ENCODE measurements around the gene MFN1. TPM values are rescaled to one million over a fixed set of nuclear protein-coding genes. Genes with fewer than 3 reads are reported as not detected.
A peak's percentile ranks its signal among the peaks of the same experiment; 100 is the strongest.

MFN1 gene
- total and polyA plus RNA-seq, 4 donors = 54.2 to 81.3 (median 56.3) TPM

DNA sequence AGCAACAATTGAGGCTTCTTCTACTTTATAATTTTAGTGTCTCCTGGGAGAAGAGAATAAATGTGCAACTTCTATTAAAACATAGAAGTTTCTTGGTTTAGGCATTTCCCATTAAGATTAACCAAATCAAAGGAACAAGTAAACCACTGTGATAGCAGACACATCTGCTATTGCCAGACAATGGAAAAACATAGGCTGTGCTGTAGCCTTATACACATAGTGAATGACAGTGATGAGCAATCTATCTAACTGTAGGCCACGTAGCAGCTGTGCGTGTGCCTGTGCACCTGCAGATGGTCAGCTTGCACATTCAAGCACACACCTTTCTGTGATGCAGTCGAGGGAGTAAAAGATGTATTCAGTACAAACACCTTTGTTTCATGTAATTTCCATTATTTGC, 71.1 kb downstream of the MFN1 start:
- DNase-seq (ENCODE audit: low read depth in 4 of 6, low spot score in 6 of 6) = no peak
- no peaks in the 10 kb centered on the region for H3K27me3 ChIP-seq (ENCODE audit: control insufficient read depth, insufficient read depth, low read length)
- no peak overlapping the region for H3K4me3 ChIP-seq (ENCODE audit: low read depth, low read length)
- no peaks in the 10 kb centered on the region for H3K4me1 ChIP-seq (ENCODE audit: control insufficient read depth, insufficient read depth, low read length)
- no peak overlapping the region for H3K27ac ChIP-seq (ENCODE audit: low read depth, low read length)
- whole genome bisulfite sequencing (ENCODE audit: insufficient coverage) = 100% methylated on average over 2 of the region's 3 CpGs
- H3K9me3 ChIP-seq (ENCODE audit: control insufficient read depth, insufficient read depth, low read length) = no peaks in the 10 kb centered on the region
- H3K36me3 ChIP-seq (ENCODE audit: control insufficient read depth, insufficient read depth, low read length) = peaks cover 2% of the 10 kb centered on the region

DNA sequence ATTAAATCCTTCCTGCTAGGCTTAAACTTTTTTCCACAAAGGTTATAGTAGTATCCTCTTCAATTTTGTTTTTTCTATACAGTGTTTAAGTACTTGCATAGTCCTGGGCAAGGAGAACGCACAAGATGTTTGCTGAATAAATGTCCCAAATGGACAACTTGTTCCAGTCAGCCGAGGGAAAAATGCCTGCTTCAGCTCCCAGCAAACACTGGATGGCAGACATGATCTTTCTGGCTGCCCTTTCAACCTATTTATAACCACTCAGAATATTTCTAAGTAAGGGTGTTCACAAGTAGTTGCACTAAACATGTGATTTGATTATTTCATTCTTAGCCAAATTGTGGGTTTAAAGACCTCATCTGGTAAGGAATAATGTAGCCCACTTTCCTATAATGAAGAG, 74.0 kb downstream of the MFN1 start:
- Histone ChIP-seq H3K27me3 (ENCODE audit: control insufficient read depth, insufficient read depth, low read length) (no peaks in the 10 kb centered on the region), H3K27ac (ENCODE audit: low read depth, low read length) (no peak overlapping the region), H3K4me3 (ENCODE audit: low read depth, low read length) (no peak overlapping the region), H3K4me1 (ENCODE audit: control insufficient read depth, insufficient read depth, low read length) (no peaks in the 10 kb centered on the region), H3K36me3 (ENCODE audit: control insufficient read depth, insufficient read depth, low read length) (peaks cover 9% of the 10 kb centered on the region), H3K9me3 (ENCODE audit: control insufficient read depth, insufficient read depth, low read length) (no peaks in the 10 kb centered on the region)
- peak in 3 of 6 donors; percentile 22 to 69 (median 64) for DNase-seq (ENCODE audit: low read depth in 4 of 6, low spot score in 6 of 6)
- 33% methylated on average over 1 of the region's 2 CpGs for WGBS (ENCODE audit: insufficient coverage)

DNA sequence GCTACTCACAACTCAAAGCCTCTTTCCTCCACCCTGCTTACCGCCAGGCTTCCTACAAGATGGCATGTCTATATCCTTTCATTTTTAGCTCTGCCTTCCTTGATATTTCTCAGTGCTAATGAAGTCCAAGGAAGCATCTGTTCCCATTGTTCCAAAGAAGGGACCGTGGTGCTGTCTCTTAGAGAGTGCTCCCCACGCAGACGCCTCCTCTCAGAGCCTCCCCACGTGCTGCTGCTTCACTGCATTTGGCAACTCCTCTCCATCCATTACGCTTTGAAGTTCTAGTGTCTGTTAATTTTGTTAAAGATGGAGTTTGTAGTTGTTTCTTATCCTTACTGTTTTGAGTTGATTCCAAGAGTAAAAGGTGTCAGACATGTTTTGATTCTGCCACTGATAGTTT, 77.6 kb downstream of the MFN1 start:
- no peak overlapping the region for H3K4me3 ChIP-seq (ENCODE audit: low read depth, low read length)
- no peaks in the 10 kb centered on the region for H3K27me3 ChIP-seq (ENCODE audit: control insufficient read depth, insufficient read depth, low read length)
- DNase-seq (ENCODE audit: low read depth in 4 of 6, low spot score in 6 of 6) = no peak
- 88% methylated on average over 2 of the region's 6 CpGs for WGBS (ENCODE audit: insufficient coverage)
- no peak overlapping the region for H3K27ac ChIP-seq (ENCODE audit: low read depth, low read length)
- peaks cover 9% of the 10 kb centered on the region for H3K36me3 ChIP-seq (ENCODE audit: control insufficient read depth, insufficient read depth, low read length)
- no peaks in the 10 kb centered on the region for H3K9me3 ChIP-seq (ENCODE audit: control insufficient read depth, insufficient read depth, low read length)
- H3K4me1 ChIP-seq (ENCODE audit: control insufficient read depth, insufficient read depth, low read length) = no peaks in the 10 kb centered on the region

DNA sequence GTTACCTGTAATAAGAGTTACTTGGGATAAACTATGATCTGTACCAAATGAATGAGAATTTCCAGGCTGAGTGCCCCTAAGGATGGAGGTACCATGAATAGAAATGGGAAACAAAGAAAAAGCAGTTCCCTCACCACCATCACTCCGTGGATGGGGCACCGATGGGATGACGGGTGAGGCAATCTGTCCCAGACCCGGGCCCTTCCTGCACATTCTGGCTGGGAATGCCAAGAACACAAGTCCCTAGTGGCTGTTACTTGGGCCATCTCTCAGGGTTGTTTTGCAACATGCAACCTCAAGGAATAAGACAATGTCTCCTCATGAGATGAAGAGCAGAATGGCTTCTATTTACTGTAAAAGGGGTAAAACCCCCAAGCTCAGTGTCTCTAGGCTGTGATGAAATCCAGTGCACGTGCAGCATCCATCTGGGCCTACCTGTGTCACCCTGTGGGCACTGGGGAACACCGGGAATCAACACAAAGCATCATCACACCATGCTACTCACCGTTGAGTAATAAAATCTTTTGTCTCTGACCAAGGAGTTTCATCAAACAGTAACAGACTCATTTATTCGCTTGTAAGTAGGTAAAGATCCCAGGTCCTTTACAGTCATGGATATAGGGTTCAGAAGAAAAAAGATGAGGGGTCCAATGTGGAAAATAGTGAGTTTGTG, 81.5 kb downstream of the MFN1 start:
- peaks cover 4% of the 10 kb centered on the region for H3K4me1 ChIP-seq (ENCODE audit: control insufficient read depth, insufficient read depth, low read length)
- H3K27me3 ChIP-seq (ENCODE audit: control insufficient read depth, insufficient read depth, low read length) = no peaks in the 10 kb centered on the region
- DNase-seq (ENCODE audit: low read depth in 4 of 6, low spot score in 6 of 6) = no peak
- peaks cover 5% of the 10 kb centered on the region for H3K36me3 ChIP-seq (ENCODE audit: control insufficient read depth, insufficient read depth, low read length)
- 79% methylated on average over 4 of the region's 8 CpGs for WGBS (ENCODE audit: insufficient coverage)
- H3K9me3 ChIP-seq (ENCODE audit: control insufficient read depth, insufficient read depth, low read length) = no peaks in the 10 kb centered on the region
- no peak overlapping the region for H3K4me3 ChIP-seq (ENCODE audit: low read depth, low read length)
- no peak overlapping the region for H3K27ac ChIP-seq (ENCODE audit: low read depth, low read length)

- no CpG with 5 or more reads among the region's 2 CpGs for WGBS (ENCODE audit: insufficient coverage)
- H3K4me1 ChIP-seq (ENCODE audit: control insufficient read depth, insufficient read depth, low read length) = peaks cover 10% of the 10 kb centered on the region
Measured at GRCh38 chr3:179430277-179430870, 82.9 kb downstream of the MFN1 start.

DNA sequence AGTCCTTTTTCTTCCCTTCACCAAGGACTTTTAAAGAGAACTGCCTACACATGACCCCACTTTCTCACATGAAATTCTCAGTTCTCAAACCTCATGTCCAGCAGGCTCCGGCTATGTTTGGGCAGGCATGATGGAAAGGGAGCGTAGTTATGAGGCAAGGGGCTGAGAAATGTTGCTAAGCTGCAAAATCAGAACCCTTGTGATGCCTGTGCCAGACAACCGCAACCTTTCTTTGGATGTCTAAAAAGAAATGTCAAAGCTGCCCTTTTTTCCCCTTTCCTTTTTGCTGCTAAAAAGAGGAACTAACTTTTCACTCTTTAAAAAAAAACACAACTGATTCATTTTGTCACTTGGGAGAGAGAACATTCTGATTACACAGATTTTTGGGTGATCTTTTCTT, 84.5 kb downstream of the MFN1 start:
- Histone ChIP-seq H3K27ac (ENCODE audit: low read depth, low read length) (peak overlapping the region; percentile 45), H3K4me3 (ENCODE audit: low read depth, low read length) (no peak overlapping the region), H3K4me1 (ENCODE audit: control insufficient read depth, insufficient read depth, low read length) (peaks cover 14% of the 10 kb centered on the region), H3K27me3 (ENCODE audit: control insufficient read depth, insufficient read depth, low read length) (no peaks in the 10 kb centered on the region), H3K36me3 (ENCODE audit: control insufficient read depth, insufficient read depth, low read length) (no peaks in the 10 kb centered on the region), H3K9me3 (ENCODE audit: control insufficient read depth, insufficient read depth, low read length) (no peaks in the 10 kb centered on the region)
- no CpG with 5 or more reads among the region's 3 CpGs for WGBS (ENCODE audit: insufficient coverage)
- peak in 2 of 6 donors; percentile 26 to 44 for DNase-seq (ENCODE audit: low read depth in 4 of 6, low spot score in 6 of 6)

More at GRCh38 chr3:179430277-179430870, 82.9 kb downstream of the MFN1 start:
- H3K27ac ChIP-seq (ENCODE audit: low read depth, low read length) = no peak overlapping the region
- DNase-seq (ENCODE audit: low read depth in 4 of 6, low spot score in 6 of 6) = no peak
- H3K9me3 ChIP-seq (ENCODE audit: control insufficient read depth, insufficient read depth, low read length) = no peaks in the 10 kb centered on the region
- H3K4me3 ChIP-seq (ENCODE audit: low read depth, low read length) = no peak overlapping the region
- no peaks in the 10 kb centered on the region for H3K27me3 ChIP-seq (ENCODE audit: control insufficient read depth, insufficient read depth, low read length)
- H3K36me3 ChIP-seq (ENCODE audit: control insufficient read depth, insufficient read depth, low read length) = no peaks in the 10 kb centered on the region

GRCh38 chr3:179432451-179432850, 84.9 kb downstream of the MFN1 start:
- no peak for DNase-seq (ENCODE audit: low read depth in 4 of 6, low spot score in 6 of 6)
- Histone ChIP-seq H3K4me1 (ENCODE audit: control insufficient read depth, insufficient read depth, low read length) (peaks cover 17% of the 10 kb centered on the region), H3K4me3 (ENCODE audit: low read depth, low read length) (no peak overlapping the region), H3K9me3 (ENCODE audit: control insufficient read depth, insufficient read depth, low read length) (no peaks in the 10 kb centered on the region), H3K27me3 (ENCODE audit: control insufficient read depth, insufficient read depth, low read length) (no peaks in the 10 kb centered on the region), H3K36me3 (ENCODE audit: control insufficient read depth, insufficient read depth, low read length) (no peaks in the 10 kb centered on the region), H3K27ac (ENCODE audit: low read depth, low read length) (no peak overlapping the region)
- no CpG with 5 or more reads among the region's 1 CpG for WGBS (ENCODE audit: insufficient coverage)

GRCh38 chr3:179436517-179436916, 89.0 kb downstream of the MFN1 start:
- no CpG with 5 or more reads among the region's 3 CpGs for WGBS (ENCODE audit: insufficient coverage)
- peaks cover 12% of the 10 kb centered on the region for H3K4me1 ChIP-seq (ENCODE audit: control insufficient read depth, insufficient read depth, low read length)

DNA sequence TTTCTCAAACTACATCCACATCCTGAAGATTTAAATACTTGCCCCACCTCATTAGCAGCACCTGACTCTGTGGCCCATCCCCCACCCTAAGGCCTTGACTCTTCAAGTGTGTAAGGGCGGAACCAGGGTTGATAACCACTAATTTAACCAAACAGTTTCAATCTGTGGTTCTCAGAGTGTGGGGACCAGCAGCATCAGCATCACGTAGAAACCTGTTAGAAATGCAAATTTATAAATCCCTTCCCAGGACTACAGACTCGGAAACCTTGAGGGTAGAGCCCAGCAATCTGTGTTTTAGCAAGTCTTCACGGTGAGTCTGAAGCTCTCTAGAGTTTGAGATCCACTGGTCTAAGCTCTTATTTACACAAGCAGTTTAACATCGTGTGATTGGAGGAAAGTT, 91.3 kb downstream of the MFN1 start:
- Histone ChIP-seq H3K27me3 (ENCODE audit: control insufficient read depth, insufficient read depth, low read length) (no peaks in the 10 kb centered on the region), H3K36me3 (ENCODE audit: control insufficient read depth, insufficient read depth, low read length) (no peaks in the 10 kb centered on the region), H3K27ac (ENCODE audit: low read depth, low read length) (no peak overlapping the region), H3K9me3 (ENCODE audit: control insufficient read depth, insufficient read depth, low read length) (no peaks in the 10 kb centered on the region), H3K4me1 (ENCODE audit: control insufficient read depth, insufficient read depth, low read length) (peaks cover 12% of the 10 kb centered on the region), H3K4me3 (ENCODE audit: low read depth, low read length) (no peak overlapping the region)
- 76% methylated on average over 4 of the region's 5 CpGs for WGBS (ENCODE audit: insufficient coverage)
- no peak for DNase-seq (ENCODE audit: low read depth in 4 of 6, low spot score in 6 of 6)

More at GRCh38 chr3:179436517-179436916, 89.0 kb downstream of the MFN1 start:
- Histone ChIP-seq H3K4me3 (ENCODE audit: low read depth, low read length) (no peak overlapping the region), H3K9me3 (ENCODE audit: control insufficient read depth, insufficient read depth, low read length) (no peaks in the 10 kb centered on the region), H3K36me3 (ENCODE audit: control insufficient read depth, insufficient read depth, low read length) (no peaks in the 10 kb centered on the region), H3K27ac (ENCODE audit: low read depth, low read length) (peak overlapping the region; percentile 1), H3K27me3 (ENCODE audit: control insufficient read depth, insufficient read depth, low read length) (no peaks in the 10 kb centered on the region)
- no peak for DNase-seq (ENCODE audit: low read depth in 4 of 6, low spot score in 6 of 6)
